ENCODE results near the gene BSN. TPM values are rescaled to one million over a fixed set of nuclear protein-coding genes. Genes with fewer than 3 reads are reported as not detected.

Gene BSN
- total and polyA plus RNA-seq, 2 of the 4 experiments (the other 2 are of a cell fraction) = under 0.01 to 0.03 TPM

DNA sequence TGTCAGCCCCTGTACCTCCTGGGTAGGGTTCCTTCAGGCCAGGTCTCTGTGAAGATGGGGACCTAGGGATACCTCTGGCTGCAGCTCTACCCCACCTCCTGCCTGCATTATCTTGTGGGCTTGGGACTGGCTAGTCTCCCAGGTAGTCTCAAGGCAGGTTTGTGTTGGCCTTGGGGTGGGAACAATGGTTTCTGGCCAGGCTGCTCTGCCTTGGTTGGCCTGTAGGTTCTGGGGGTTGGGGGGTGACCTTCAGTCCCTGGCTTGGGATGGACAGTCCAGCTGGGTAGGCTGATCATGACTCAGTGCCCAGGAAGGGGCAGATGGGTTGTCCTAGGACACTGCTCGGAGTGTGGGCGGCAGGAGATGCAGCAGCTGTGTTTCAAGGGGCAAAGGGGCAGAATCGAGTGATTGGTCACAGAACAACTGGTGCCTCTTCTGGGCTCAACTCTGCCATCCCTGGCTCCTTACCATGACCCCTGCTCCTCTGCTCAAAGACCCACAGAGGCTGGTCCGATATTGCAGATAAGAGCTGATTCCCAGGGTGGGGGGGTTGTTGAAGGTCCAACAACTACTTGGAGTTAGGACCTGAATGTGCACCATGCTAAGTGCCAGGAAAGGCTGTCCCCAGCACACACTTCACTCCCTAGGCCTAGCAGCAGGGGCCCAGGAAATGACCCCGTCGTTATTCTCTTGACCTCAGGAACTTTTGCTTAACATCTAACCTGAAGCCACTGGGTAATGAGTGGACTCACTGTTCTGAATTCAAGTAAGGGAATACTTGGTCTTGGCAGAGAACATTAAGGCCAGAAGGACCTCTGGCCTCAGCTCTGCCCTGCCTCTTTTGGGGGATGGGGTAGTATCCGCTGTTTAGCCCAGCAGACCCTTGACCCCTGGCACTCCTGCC lies 18.1 kb upstream of the BSN start:
- Histone ChIP-seq H3K4me3 (ENCODE audit: insufficient read depth, low read depth, low read length) (no peak overlapping the region), H3K79me1 (ENCODE audit: low read depth in 1 of 2, low read length in 2 of 2) (no peaks in the 10 kb centered on the region; a peak in 2 of 4 replicates), H2AFZ (replicated peaks; ENCODE audit: low read length, poor library complexity) (peak overlapping the region; percentile 46), H3K36me3 (ENCODE audit: control insufficient read depth, insufficient read depth, low read length) (peaks cover 13% of the 10 kb centered on the region), H3K14ac (replicated peaks; ENCODE audit: low read depth, low read length) (no peak overlapping the region), H2AK5ac (ENCODE audit: low read depth, low read length) (no peak overlapping the region), H4K20me1 (ENCODE audit: insufficient read depth, low read length) (no peaks in the 10 kb centered on the region; the same call in 1 of the 2 replicates), H4K5ac (ENCODE audit: low read depth, low read length) (no peak overlapping the region), H3K23ac (ENCODE audit: low read depth, low read length) (no peak overlapping the region), H3K4ac (ENCODE audit: low read depth, low read length) (no peak overlapping the region), H2BK120ac (ENCODE audit: low read depth, low read length) (no peak overlapping the region), H3K9me1 (ENCODE audit: insufficient read depth, low read length) (peaks cover 9% of the 10 kb centered on the region; the same call in 1 of the 2 replicates), H3K56ac (ENCODE audit: extremely low read depth, insufficient read depth, low read length) (no peak overlapping the region), H4K8ac (ENCODE audit: low read depth in 2 of 2, low read length in 2 of 2) (no peak overlapping the region), H4K91ac (ENCODE audit: insufficient read depth, low read depth, low read length) (no peak overlapping the region), H2BK15ac (ENCODE audit: low read depth, low read length) (no peak overlapping the region), H3K9me3 (ENCODE audit: control insufficient read depth, insufficient read depth, low read length) (no peaks in the 10 kb centered on the region), H3K9ac (ENCODE audit: low read depth, low read length) (no peak overlapping the region), H3K4me2 (ENCODE audit: low read depth, low read length) (no peak overlapping the region), H3K4me1 (ENCODE audit: control insufficient read depth, insufficient read depth, low read length) (peaks cover 12% of the 10 kb centered on the region), H3K27me3 (ENCODE audit: control insufficient read depth, insufficient read depth, low read length) (no peaks in the 10 kb centered on the region), H2BK20ac (ENCODE audit: low read depth, low read length) (no peak overlapping the region), H3K18ac (ENCODE audit: low read depth, low read length) (no peak overlapping the region), H2BK5ac (ENCODE audit: low read depth, low read length, poor library complexity, severe bottlenecking) (no peak overlapping the region), H3K27ac (ENCODE audit: insufficient read depth, low read length) (no peak overlapping the region), H2AK9ac (replicated peaks; ENCODE audit: low read depth, low read length, poor library complexity) (peak overlapping the region; percentile 63)
- POLR2A ChIA-PET (ENCODE audit: unreplicated experiment) = no interaction called here
- intact Hi-C loops (cut with micrococcal nuclease) (no loop called here), in situ Hi-C loops (cut with MboI; ENCODE audit: low sequenced_read_pairs) (loop anchor here (5.0 kb wide), 1 partner anchor 141 kb away; no protein-coding TSS in a partner anchor), dilution Hi-C loops (cut with HindIII; ENCODE audit: low sequenced_read_pairs, unreplicated experiment) (no loop called here)
- no TSS peak for BruUV-seq (replicated peaks)
- DNase-seq = peak; percentile 4
- CTCF ChIA-PET = no interaction called here
- WGBS, 2 experiments (ENCODE audit: extremely low coverage in 2 of 2, insufficient read length in 1 of 2) = 90% methylated on average over 2 of the region's 7 CpGs; no CpG with 5 or more reads in 1 of the 2 experiments
- no peak for ATAC-seq (ENCODE audit: low read depth)
- TF ChIP-seq, protein P1, sequence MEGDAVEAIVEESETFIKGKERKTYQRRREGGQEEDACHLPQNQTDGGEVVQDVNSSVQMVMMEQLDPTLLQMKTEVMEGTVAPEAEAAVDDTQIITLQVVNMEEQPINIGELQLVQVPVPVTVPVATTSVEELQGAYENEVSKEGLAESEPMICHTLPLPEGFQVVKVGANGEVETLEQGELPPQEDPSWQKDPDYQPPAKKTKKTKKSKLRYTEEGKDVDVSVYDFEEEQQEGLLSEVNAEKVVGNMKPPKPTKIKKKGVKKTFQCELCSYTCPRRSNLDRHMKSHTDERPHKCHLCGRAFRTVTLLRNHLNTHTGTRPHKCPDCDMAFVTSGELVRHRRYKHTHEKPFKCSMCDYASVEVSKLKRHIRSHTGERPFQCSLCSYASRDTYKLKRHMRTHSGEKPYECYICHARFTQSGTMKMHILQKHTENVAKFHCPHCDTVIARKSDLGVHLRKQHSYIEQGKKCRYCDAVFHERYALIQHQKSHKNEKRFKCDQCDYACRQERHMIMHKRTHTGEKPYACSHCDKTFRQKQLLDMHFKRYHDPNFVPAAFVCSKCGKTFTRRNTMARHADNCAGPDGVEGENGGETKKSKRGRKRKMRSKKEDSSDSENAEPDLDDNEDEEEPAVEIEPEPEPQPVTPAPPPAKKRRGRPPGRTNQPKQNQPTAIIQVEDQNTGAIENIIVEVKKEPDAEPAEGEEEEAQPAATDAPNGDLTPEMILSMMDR (conservative IDR thresholded peaks at IDR 0.05; ENCODE audit: low read depth, low read length) = no peak
- no peak for TF ChIP-seq CEBPB (IDR thresholded peaks at IDR 0.05; ENCODE audit: low read depth, low read length)
- TF ChIP-seq MXI1 (IDR thresholded peaks at IDR 0.05; ENCODE audit: borderline replicate concordance, low read depth, low read length) = no peak
- no peak for TF ChIP-seq POLR2A (IDR thresholded peaks at IDR 0.05; ENCODE audit: low read depth, low read length)
- TF ChIP-seq RCOR1 (IDR thresholded peaks at IDR 0.05; ENCODE audit: insufficient replicate concordance, low read length) = no peak
- TF ChIP-seq, protein P2, sequence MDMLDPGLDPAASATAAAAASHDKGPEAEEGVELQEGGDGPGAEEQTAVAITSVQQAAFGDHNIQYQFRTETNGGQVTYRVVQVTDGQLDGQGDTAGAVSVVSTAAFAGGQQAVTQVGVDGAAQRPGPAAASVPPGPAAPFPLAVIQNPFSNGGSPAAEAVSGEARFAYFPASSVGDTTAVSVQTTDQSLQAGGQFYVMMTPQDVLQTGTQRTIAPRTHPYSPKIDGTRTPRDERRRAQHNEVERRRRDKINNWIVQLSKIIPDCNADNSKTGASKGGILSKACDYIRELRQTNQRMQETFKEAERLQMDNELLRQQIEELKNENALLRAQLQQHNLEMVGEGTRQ (IDR thresholded peaks at IDR 0.05; ENCODE audit: low read depth, low read length) = no peak
- TF ChIP-seq, protein P3, sequence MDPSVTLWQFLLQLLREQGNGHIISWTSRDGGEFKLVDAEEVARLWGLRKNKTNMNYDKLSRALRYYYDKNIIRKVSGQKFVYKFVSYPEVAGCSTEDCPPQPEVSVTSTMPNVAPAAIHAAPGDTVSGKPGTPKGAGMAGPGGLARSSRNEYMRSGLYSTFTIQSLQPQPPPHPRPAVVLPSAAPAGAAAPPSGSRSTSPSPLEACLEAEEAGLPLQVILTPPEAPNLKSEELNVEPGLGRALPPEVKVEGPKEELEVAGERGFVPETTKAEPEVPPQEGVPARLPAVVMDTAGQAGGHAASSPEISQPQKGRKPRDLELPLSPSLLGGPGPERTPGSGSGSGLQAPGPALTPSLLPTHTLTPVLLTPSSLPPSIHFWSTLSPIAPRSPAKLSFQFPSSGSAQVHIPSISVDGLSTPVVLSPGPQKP (IDR thresholded peaks at IDR 0.05; ENCODE audit: borderline replicate concordance, low read depth, low read length) = no peak
- TF ChIP-seq MAFK (IDR thresholded peaks at IDR 0.05; ENCODE audit: low read depth, low read length) = no peak
- no peak for TF ChIP-seq BHLHE40 (IDR thresholded peaks at IDR 0.05; ENCODE audit: low read depth, low read length)
- TF ChIP-seq RAD21 (IDR thresholded peaks at IDR 0.05; ENCODE audit: low read length) = no peak
- no peak for TF ChIP-seq MAZ (IDR thresholded peaks at IDR 0.05; ENCODE audit: borderline replicate concordance, low read depth, low read length)
- TF ChIP-seq FOS (IDR thresholded peaks at IDR 0.05; ENCODE audit: low read depth, low read length) = no peak
- no peak for TF ChIP-seq NFE2L2 (IDR thresholded peaks at IDR 0.05; ENCODE audit: low read depth, low read length)
- TF ChIP-seq CHD1 (IDR thresholded peaks at IDR 0.05; ENCODE audit: low read depth, low read length) = no peak
- TF ChIP-seq RFX5 (IDR thresholded peaks at IDR 0.05; ENCODE audit: low read depth, low read length) = no peak

Data from IMR-90 (cell line).